Renal cortex interstitium (tissue), 11 donors: ENCODE results near the gene RPS6KA6. TPM values are rescaled to one million over a fixed set of nuclear protein-coding genes. Genes with fewer than 3 reads are reported as not detected.

ENCODE experiments used
- DNase-seq, 11 donors: peaks; one replicate each; pipeline ENCODE4 v3.0.0-alpha.2; 2013; ENCODE audit warnings: low read depth in 9 of 11, low spot score in 4 of 11; ENCODE audit errors: extremely low read depth in 1 of 11
- polyA plus RNA-seq, 3 donors: library from polyadenylated mRNA; unstranded; fragments of 120-200 nt; gene quantifications; one replicate each; pipeline ENCODE4 v1.2.1, GENCODE V29; 2013; ENCODE audit not compliant: insufficient read length in 3 of 3

The RPS6KA6 gene
- polyA plus RNA-seq, 3 donors = 17.1 to 19.8 (median 18.9) TPM

GRCh38 chrX:84064814-84065213 is 123.2 kb downstream of the RPS6KA6 start:
- no peak for DNase-seq

- DNase-seq = no peak
These were observed 123.8 kb downstream of the RPS6KA6 start for GRCh38 chrX:84064164-84064563.

- no peak for DNase-seq
These were observed 140.7 kb downstream of the RPS6KA6 start for GRCh38 chrX:84047339-84047738.

GRCh38 chrX:84046403-84046984 is 141.5 kb downstream of the RPS6KA6 start:
- DNase-seq = peak in 6 of 11 donors; percentile 1 to 6 (median 4)

GRCh38 chrX:84044051-84044450 is 143.9 kb downstream of the RPS6KA6 start:
- no peak for DNase-seq
